Astrocyte of the spinal cord (primary cell): ENCODE data around the gene APOBEC4.

Experiments used
- DNase-seq: peaks from one replicate; pipeline ENCODE4 v3.0.0; 2011; ENCODE audit warnings: low read depth, low spot score
- H3K4me3 ChIP-seq: 2 replicates; pipeline ENCODE4 v1.5.1; 2011; ENCODE audit warnings: low read depth, mild to moderate bottlenecking, low read length, moderate library complexity
- CTCF ChIP-seq: IDR thresholded peaks from 2 replicates; pipeline ENCODE4 v1.5.1; 2012; ENCODE audit warnings: low read depth, mild to moderate bottlenecking, low read length, inconsistent platforms
- in situ Hi-C: cut with HindIII; loops from 2 replicates; pipeline ENCODE4 v1.10.0; 2017; ENCODE audit warnings: low sequenced_read_pairs

Gene APOBEC4

GRCh38 chr1:183596500-183596899 is 56.6 kb downstream of the APOBEC4 start:
- no peak for DNase-seq
- no peak for TF ChIP-seq CTCF
- in situ Hi-C loops, result no loop called here
- no peak overlapping the region for H3K4me3 ChIP-seq
